Esophagus squamous epithelium (tissue), 4 donors: ENCODE results near the gene HYLS1.

Source experiments
- CTCF ChIP-seq, 6 experiments: fragments of 450-650 bp in 4 of 6; fragments of 200-600 bp in 2 of 6; sonication (generic) in 2 of 6; IDR thresholded peaks; one replicate each; pipeline ENCODE4 v1.5.1; 2016 to 2019; ENCODE audit warnings: antibody characterized with exemption in 6 of 6, mild to moderate bottlenecking in 4 of 6, moderate library complexity in 4 of 6
- POLR2A ChIP-seq, 4 donors: fragments of 450-650 bp; IDR thresholded peaks; one replicate each; pipeline ENCODE4 v1.6.1; 2017; ENCODE audit warnings: antibody characterized with exemption in 4 of 4, mild to moderate bottlenecking in 4 of 4, moderate library complexity in 3 of 4

GRCh38 chr11:125942771-125943428 lies 55.4 kb downstream of the HYLS1 start:
- no peak for TF ChIP-seq CTCF (IDR thresholded peaks at IDR 0.05)
- no peak for TF ChIP-seq POLR2A (IDR thresholded peaks at IDR 0.05)
